RWPE1 (cell line): Measurements from ENCODE around the gene NRXN3.

ENCODE experiments used
- CTCF ChIA-PET: fragments of 350-600 bp; sonication (Branson Sonifier 250); formaldehyde crosslinking; extraction: SDS; loops from one replicate; lab custom pipeline; 2021; lab: Yijun Ruan, JAX
- POLR2A ChIA-PET: fragments of 400-600 bp; formaldehyde crosslinking; extraction: SDS; loops from one replicate; lab custom pipeline; 2020; ENCODE audit warnings: antibody characterized with exemption; ENCODE audit not compliant: low non-redundant PET; lab: Yijun Ruan, JAX
- DNase-seq: peaks from one replicate; pipeline ENCODE4 v3.0.0; 2012; ENCODE audit warnings: low spot score
- H3K27ac ChIP-seq: fragments of 450-650 bp; 2 replicates; pipeline ENCODE4 v1.5.1; 2017
- TF ChIP-seq, protein P1 (sequence below): fragments of 450-650 bp; conservative IDR thresholded peaks from 2 replicates; pipeline ENCODE4 v1.5.1; 2017; ENCODE audit warnings: low read depth, mild to moderate bottlenecking

NRXN3 gene

DNA sequence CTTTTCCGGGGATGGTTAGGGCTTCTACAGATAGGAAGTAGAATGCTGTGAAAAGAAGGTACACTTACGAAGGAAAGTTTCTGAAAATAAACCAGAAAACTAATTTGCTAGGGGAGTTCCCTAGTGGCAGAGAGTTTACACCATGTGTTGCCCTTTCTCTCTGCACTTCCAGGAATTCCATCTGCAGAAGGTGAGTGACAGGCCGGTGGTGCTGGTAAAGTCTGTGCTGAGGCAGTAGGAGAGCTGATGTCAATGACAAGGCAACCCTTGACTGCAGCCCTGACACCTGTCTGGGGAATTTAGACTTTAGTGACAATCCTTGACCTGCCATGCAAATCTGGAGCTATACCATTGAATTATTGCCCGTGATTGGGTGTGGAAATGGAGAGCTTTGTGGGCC, 687.8 kb downstream of the NRXN3 start:
- ChIA-PET CTCF (interaction anchor here (0.7 to 1.0 kb wide), 2 partner anchors 10 to 29 kb away, joined by 3 read pairs; no protein-coding TSS in a partner anchor), POLR2A (no interaction called here)
- no peak overlapping the region for H3K27ac ChIP-seq
- TF ChIP-seq, protein P1, sequence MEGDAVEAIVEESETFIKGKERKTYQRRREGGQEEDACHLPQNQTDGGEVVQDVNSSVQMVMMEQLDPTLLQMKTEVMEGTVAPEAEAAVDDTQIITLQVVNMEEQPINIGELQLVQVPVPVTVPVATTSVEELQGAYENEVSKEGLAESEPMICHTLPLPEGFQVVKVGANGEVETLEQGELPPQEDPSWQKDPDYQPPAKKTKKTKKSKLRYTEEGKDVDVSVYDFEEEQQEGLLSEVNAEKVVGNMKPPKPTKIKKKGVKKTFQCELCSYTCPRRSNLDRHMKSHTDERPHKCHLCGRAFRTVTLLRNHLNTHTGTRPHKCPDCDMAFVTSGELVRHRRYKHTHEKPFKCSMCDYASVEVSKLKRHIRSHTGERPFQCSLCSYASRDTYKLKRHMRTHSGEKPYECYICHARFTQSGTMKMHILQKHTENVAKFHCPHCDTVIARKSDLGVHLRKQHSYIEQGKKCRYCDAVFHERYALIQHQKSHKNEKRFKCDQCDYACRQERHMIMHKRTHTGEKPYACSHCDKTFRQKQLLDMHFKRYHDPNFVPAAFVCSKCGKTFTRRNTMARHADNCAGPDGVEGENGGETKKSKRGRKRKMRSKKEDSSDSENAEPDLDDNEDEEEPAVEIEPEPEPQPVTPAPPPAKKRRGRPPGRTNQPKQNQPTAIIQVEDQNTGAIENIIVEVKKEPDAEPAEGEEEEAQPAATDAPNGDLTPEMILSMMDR: no peak
- DNase-seq: no peak

DNA sequence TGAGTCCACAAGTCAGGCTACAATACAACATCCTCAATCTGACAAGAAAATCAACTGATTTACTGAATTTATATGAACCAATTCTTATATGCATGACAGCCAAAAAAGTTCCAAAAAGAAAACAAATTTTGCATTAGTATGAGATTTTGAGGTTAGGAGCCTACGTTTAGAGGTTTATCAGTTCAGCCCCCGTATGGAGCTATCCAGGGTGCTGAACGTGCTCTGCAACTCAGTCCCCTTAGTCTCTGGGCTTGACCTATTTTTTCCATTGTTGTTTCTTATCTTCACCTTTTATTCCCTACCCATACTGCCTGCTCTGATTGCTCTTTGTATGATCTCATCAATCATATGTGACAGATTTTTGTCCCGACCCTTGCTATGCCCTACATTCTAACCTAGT, 693.0 kb downstream of the NRXN3 start:
- CTCF ChIA-PET: no interaction called here
- DNase-seq: peak; percentile 36
- POLR2A ChIA-PET: no interaction called here
- TF ChIP-seq, protein P1: no peak
- no peak overlapping the region for H3K27ac ChIP-seq

- ChIA-PET CTCF (no interaction called here), POLR2A (no interaction called here)
- no peak overlapping the region for H3K27ac ChIP-seq
- TF ChIP-seq, protein P1: no peak
- no peak for DNase-seq
These were observed 702.7 kb downstream of the NRXN3 start for GRCh38 chr14:78872837-78873236.

DNA sequence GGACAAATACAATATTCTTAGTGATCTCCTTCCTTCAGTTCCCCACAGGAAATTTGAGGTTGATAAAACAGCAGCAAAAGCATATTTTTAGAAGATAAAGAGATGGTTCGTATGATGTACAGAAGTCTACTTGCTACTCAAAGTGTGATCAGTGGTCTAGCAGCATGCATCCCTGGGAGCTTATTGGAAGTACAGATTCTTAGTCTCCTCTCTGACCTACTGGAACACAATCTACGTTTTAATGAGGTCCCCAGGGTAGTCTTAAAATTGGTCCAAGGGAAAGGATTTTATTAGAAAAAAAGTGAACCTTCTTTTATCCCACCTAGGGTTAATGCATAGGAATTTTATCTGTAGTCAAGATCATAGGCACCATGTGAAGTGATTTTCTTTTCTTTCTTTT, 703.4 kb downstream of the NRXN3 start:
- ChIA-PET POLR2A (no interaction called here), CTCF (no interaction called here)
- no peak for DNase-seq
- no peak overlapping the region for H3K27ac ChIP-seq
- TF ChIP-seq, protein P1: no peak

GRCh38 chr14:78875049-78875448, 704.9 kb downstream of the NRXN3 start:
- no peak overlapping the region for H3K27ac ChIP-seq
- CTCF ChIA-PET: no interaction called here
- no peak for DNase-seq
- POLR2A ChIA-PET: no interaction called here
- TF ChIP-seq, protein P1: no peak

GRCh38 chr14:78885884-78886283, 715.7 kb downstream of the NRXN3 start:
- TF ChIP-seq, protein P1: no peak
- ChIA-PET CTCF (interaction anchor here (0.6 to 0.7 kb wide), 2 partner anchors 16 to 99 kb away, joined by 3 read pairs; no protein-coding TSS in a partner anchor), POLR2A (no interaction called here)
- H3K27ac ChIP-seq: no peak overlapping the region
- DNase-seq: no peak

- no peak for DNase-seq
- H3K27ac ChIP-seq: no peak overlapping the region
- TF ChIP-seq, protein P1: no peak
- CTCF ChIA-PET: interaction anchor here (0.7 kb wide), 1 partner anchor 1816 kb away, joined by 5 read pairs; no protein-coding TSS in a partner anchor
- POLR2A ChIA-PET: no interaction called here
These were observed 727.3 kb downstream of the NRXN3 start for GRCh38 chr14:78897443-78897842.
